B cell (primary cell): Measurements from ENCODE around the gene B3GALNT1.

Experiments
- CTCF ChIP-seq: fragments of 200-600 bp; IDR thresholded peaks from one replicate; pipeline ENCODE4 v1.8.0; 2022; ENCODE audit warnings: antibody characterized with exemption, mild to moderate bottlenecking
- EZH2 ChIP-seq: IDR thresholded peaks from 2 replicates; pipeline ENCODE4 v1.6.1; 2012; ENCODE audit warnings: borderline replicate concordance, low read depth, mild to moderate bottlenecking, moderate library complexity, low read length; ENCODE audit not compliant: insufficient read depth, poor library complexity, severe bottlenecking

- TF ChIP-seq EZH2 (no peak), CTCF (no peak)
These were observed 48.3 kb upstream of the B3GALNT1 start for GRCh38 chr3:161153480-161153879.
